Liver (tissue), 9 donors: Measurements from ENCODE around the gene TMEM63B. TPM values are rescaled to one million over a fixed set of nuclear protein-coding genes. Genes with fewer than 3 reads are reported as not detected.

ENCODE experiments used
- DNase-seq: peaks from one replicate; pipeline ENCODE4 v3.0.0-alpha.2; 2017; ENCODE audit warnings: low spot score
- H3K27ac ChIP-seq, 2 donors: one replicate each; pipeline ENCODE4 v1.7.0; 2013; ENCODE audit warnings: inconsistent platforms in 2 of 2, low read length in 2 of 2, control low read depth in 1 of 2, low read depth in 1 of 2, mild to moderate bottlenecking in 1 of 2
- H3K27me3 ChIP-seq, 4 donors: one replicate each; pipeline versions ENCODE4 v1.6.1 to v1.7.0; 2013; ENCODE audit warnings: low read length in 3 of 4, inconsistent platforms in 1 of 4, mild to moderate bottlenecking in 1 of 4, moderate library complexity in 1 of 4; ENCODE audit not compliant: control insufficient read depth in 4 of 4, insufficient read depth in 4 of 4
- H3K36me3 ChIP-seq, 4 donors: one replicate each; pipeline versions ENCODE4 v1.6.1 to v1.7.0; 2013; ENCODE audit warnings: low read length in 3 of 4, mild to moderate bottlenecking in 3 of 4, low read depth in 1 of 4, moderate library complexity in 1 of 4; ENCODE audit not compliant: control insufficient read depth in 4 of 4, insufficient read depth in 3 of 4
- H3K4me1 ChIP-seq, 4 donors: one replicate each; pipeline versions ENCODE4 v1.6.1 to v1.7.0; 2013; ENCODE audit warnings: low read length in 3 of 4, mild to moderate bottlenecking in 3 of 4, moderate library complexity in 1 of 4; ENCODE audit not compliant: control insufficient read depth in 4 of 4, insufficient read depth in 4 of 4
- H3K4me3 ChIP-seq, 3 donors: one replicate each; pipeline versions ENCODE4 v1.6.1 to v1.7.0; 2013; ENCODE audit warnings: low read length in 3 of 3, control low read depth in 1 of 3, low read depth in 1 of 3, mild to moderate bottlenecking in 1 of 3
- H3K9ac ChIP-seq, 2 donors: one replicate each; pipeline ENCODE4 v1.7.0; 2013; ENCODE audit warnings: low read length in 2 of 2, mild to moderate bottlenecking in 2 of 2, moderate library complexity in 2 of 2, control low read depth in 1 of 2, low read depth in 1 of 2
- H3K9me3 ChIP-seq, 4 donors: one replicate each; pipeline versions ENCODE4 v1.6.1 to v1.7.0; 2013; ENCODE audit warnings: low read length in 3 of 4; ENCODE audit not compliant: control insufficient read depth in 4 of 4
- EGR1 ChIP-seq, 2 donors: IDR thresholded peaks; 2 replicates each; pipeline ENCODE4 v1.6.1; 2016 to 2018; ENCODE audit warnings: antibody characterized with exemption in 2 of 2, low read depth in 2 of 2
- FOXA1 ChIP-seq: IDR thresholded peaks from 2 replicates; pipeline ENCODE4 v1.6.1; 2016; ENCODE audit warnings: antibody characterized with exemption
- FOXA2 ChIP-seq: IDR thresholded peaks from 2 replicates; pipeline ENCODE4 v1.6.1; 2016; ENCODE audit warnings: antibody characterized with exemption
- GABPA ChIP-seq, 2 donors: IDR thresholded peaks in 1 of 2; conservative IDR thresholded peaks in 1 of 2; 2 replicates each; pipeline ENCODE4 v1.6.1; 2016; ENCODE audit warnings: antibody characterized with exemption in 2 of 2, mild to moderate bottlenecking in 1 of 2, moderate library complexity in 1 of 2
- HNF4G ChIP-seq: IDR thresholded peaks from 2 replicates; pipeline ENCODE4 v1.6.1; 2016; ENCODE audit warnings: antibody characterized with exemption
- JUND ChIP-seq, 2 donors: IDR thresholded peaks; 2 replicates each; pipeline ENCODE4 v1.6.1; 2016; ENCODE audit warnings: antibody characterized with exemption in 2 of 2
- RXRA ChIP-seq, 2 donors: IDR thresholded peaks; 2 replicates each; pipeline ENCODE4 v1.6.1; 2017 to 2018; ENCODE audit warnings: antibody characterized with exemption in 2 of 2, mild to moderate bottlenecking in 1 of 2
- SP1 ChIP-seq: IDR thresholded peaks from 2 replicates; pipeline ENCODE4 v1.6.1; 2018; ENCODE audit warnings: antibody characterized with exemption, mild to moderate bottlenecking
- WGBS: extraction: QIAGEN DNeasy Blood & Tissue Kit; methylation state at CpG from one replicate; pipeline ENCODE4 v1.1.7; 2013; 5-methylcytosine and 5-hydroxymethylcytosine counted together
- polyA plus RNA-seq, 2 donors: library from polyadenylated mRNA; stranded (reverse) in 1 of 2; unstranded in 1 of 2; fragments of 200-250 nt in 1 of 2; fragments of >200 nt in 1 of 2; fragmentation: Nextera tagmentation in 1 of 2; extraction: Ambion mirVana in 1 of 2; gene quantifications; one replicate each; pipeline versions ENCODE4 v1.2.1 to v1.2.3, GENCODE V29; 2013 to 2015
- total RNA-seq, 2 donors: library from RNA; depleted of rRNA; stranded (reverse); fragments of >200 nt; gene quantifications; one replicate each; pipeline ENCODE4 v1.2.3, GENCODE V29; 2014
- TF ChIP-seq, protein P1 (sequence below): IDR thresholded peaks from 2 replicates; pipeline ENCODE4 v1.6.1; 2016; ENCODE audit warnings: antibody characterized with exemption
- TF ChIP-seq, protein P2 (sequence below): IDR thresholded peaks from 2 replicates; pipeline ENCODE4 v1.6.1; 2016; ENCODE audit warnings: antibody characterized with exemption, mild to moderate bottlenecking
- TF ChIP-seq, protein P3 (sequence below): fragments of 150-350 bp; IDR thresholded peaks from 2 replicates; pipeline ENCODE4 v1.5.1; 2017; ENCODE audit warnings: improper control_type of control experiment, low read depth, low read length; ENCODE audit not compliant: missing input control
- donor health status: healthy.
- donor health status: healthy.
- donor health status: healthy.
- donor health status: healthy.
- donor health status: healthy.

TMEM63B gene
- total and polyA plus RNA-seq, 4 donors: 9.6 to 64.9 (median 37.6) TPM

DNA sequence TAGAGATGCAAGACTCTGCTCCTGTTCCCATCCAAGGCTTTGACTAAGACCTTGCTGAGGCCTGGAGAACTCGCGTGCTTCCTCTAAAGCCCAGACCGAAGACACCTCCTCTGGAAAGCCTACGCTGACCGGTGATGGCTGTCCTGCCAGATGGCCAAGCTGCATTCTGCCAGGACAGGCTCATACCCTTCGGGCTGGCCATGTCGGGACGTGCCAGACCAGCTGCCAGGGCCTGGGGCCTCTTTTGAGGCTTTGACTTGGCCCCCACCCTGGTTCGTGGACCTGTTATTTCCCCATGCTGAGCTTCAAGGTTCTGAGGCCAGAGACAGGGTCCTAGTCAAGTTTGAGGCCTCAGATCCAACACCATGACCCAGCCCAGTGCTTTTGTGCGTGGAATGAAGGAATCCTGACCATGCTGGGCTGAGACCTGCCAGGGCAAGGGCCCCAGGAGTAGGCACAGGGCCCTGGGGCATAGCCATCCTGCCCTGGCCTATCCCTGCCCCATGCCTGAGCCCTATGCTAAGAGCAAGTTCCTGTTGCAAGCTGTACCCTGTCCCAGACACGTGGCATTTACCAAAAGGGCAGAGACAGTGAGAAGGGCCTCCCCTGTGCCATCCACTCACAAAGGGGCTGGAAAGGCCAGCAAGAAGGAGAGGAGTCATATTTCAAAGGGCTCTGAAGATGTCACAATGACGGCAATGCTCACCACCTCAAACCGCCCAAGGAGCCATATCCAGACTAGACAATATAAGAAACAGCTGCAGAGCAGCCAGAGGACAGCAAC is 42.9 kb upstream of the TMEM63B start:
- Histone ChIP-seq H3K4me3 (no peak overlapping the region), H3K36me3 (no peaks in the 10 kb centered on the region), H3K4me1 (peaks cover 3 to 13% (median 8%) of the 10 kb centered on the region in 4 donors), H3K27me3 (no peaks in the 10 kb centered on the region), H3K9ac (no peak overlapping the region), H3K27ac (no peak overlapping the region), H3K9me3 (no peaks in the 10 kb centered on the region)
- TF ChIP-seq, protein P1, sequence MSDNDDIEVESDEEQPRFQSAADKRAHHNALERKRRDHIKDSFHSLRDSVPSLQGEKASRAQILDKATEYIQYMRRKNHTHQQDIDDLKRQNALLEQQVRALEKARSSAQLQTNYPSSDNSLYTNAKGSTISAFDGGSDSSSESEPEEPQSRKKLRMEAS: no peak
- TF ChIP-seq JUND (IDR thresholded peaks at IDR 0.05): no peak
- TF ChIP-seq, protein P2, sequence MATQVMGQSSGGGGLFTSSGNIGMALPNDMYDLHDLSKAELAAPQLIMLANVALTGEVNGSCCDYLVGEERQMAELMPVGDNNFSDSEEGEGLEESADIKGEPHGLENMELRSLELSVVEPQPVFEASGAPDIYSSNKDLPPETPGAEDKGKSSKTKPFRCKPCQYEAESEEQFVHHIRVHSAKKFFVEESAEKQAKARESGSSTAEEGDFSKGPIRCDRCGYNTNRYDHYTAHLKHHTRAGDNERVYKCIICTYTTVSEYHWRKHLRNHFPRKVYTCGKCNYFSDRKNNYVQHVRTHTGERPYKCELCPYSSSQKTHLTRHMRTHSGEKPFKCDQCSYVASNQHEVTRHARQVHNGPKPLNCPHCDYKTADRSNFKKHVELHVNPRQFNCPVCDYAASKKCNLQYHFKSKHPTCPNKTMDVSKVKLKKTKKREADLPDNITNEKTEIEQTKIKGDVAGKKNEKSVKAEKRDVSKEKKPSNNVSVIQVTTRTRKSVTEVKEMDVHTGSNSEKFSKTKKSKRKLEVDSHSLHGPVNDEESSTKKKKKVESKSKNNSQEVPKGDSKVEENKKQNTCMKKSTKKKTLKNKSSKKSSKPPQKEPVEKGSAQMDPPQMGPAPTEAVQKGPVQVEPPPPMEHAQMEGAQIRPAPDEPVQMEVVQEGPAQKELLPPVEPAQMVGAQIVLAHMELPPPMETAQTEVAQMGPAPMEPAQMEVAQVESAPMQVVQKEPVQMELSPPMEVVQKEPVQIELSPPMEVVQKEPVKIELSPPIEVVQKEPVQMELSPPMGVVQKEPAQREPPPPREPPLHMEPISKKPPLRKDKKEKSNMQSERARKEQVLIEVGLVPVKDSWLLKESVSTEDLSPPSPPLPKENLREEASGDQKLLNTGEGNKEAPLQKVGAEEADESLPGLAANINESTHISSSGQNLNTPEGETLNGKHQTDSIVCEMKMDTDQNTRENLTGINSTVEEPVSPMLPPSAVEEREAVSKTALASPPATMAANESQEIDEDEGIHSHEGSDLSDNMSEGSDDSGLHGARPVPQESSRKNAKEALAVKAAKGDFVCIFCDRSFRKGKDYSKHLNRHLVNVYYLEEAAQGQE: no peak
- no peak for TF ChIP-seq GABPA (IDR thresholded peaks at IDR 0.05 in 1 of 2, conservative IDR thresholded peaks at IDR 0.05 in 1 of 2)
- TF ChIP-seq FOXA2: no peak
- no peak for TF ChIP-seq HNF4G
- TF ChIP-seq RXRA (IDR thresholded peaks at IDR 0.05): no peak
- no peak for TF ChIP-seq SP1
- DNase-seq: no peak
- WGBS: 93% methylated on average over 13 of the region's 13 CpGs

DNA sequence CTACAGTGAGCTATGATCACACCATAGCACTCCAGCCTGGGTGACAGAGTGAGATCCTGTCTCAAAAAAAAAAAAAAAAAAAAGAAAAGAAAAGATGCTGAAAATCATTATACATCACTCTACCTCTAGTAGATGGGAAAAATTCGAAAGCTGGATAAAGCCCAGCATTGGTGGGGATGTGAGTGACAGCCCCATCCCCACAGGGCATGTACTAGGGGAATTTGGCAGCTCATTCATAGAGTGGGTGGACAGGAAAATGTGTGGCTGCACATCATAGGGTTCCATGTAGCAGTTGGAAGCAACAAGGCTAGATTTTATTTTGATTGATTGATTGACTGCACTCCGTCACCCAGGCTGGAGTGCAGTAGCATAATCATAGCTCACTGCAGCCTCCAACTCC is 42.1 kb upstream of the TMEM63B start:
- DNase-seq: no peak
- H3K27me3 ChIP-seq: no peaks in the 10 kb centered on the region
- H3K9ac ChIP-seq: no peak overlapping the region
- TF ChIP-seq, protein P1: no peak
- TF ChIP-seq EGR1 (IDR thresholded peaks at IDR 0.05; ENCODE audit: low read depth in 2 of 2) (no peak), FOXA1 (no peak), SP1 (no peak), RXRA (IDR thresholded peaks at IDR 0.05) (no peak), FOXA2 (no peak), GABPA (IDR thresholded peaks at IDR 0.05 in 1 of 2, conservative IDR thresholded peaks at IDR 0.05 in 1 of 2) (no peak)
- TF ChIP-seq, protein P3, sequence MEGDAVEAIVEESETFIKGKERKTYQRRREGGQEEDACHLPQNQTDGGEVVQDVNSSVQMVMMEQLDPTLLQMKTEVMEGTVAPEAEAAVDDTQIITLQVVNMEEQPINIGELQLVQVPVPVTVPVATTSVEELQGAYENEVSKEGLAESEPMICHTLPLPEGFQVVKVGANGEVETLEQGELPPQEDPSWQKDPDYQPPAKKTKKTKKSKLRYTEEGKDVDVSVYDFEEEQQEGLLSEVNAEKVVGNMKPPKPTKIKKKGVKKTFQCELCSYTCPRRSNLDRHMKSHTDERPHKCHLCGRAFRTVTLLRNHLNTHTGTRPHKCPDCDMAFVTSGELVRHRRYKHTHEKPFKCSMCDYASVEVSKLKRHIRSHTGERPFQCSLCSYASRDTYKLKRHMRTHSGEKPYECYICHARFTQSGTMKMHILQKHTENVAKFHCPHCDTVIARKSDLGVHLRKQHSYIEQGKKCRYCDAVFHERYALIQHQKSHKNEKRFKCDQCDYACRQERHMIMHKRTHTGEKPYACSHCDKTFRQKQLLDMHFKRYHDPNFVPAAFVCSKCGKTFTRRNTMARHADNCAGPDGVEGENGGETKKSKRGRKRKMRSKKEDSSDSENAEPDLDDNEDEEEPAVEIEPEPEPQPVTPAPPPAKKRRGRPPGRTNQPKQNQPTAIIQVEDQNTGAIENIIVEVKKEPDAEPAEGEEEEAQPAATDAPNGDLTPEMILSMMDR: no peak
- TF ChIP-seq, protein P2: no peak
- H3K4me1 ChIP-seq: peaks cover 3 to 13% (median 8%) of the 10 kb centered on the region in 4 donors
- WGBS: 87% methylated on average over 2 of the region's 2 CpGs
- H3K36me3 ChIP-seq: no peaks in the 10 kb centered on the region
- H3K9me3 ChIP-seq: no peaks in the 10 kb centered on the region
- H3K27ac ChIP-seq: no peak overlapping the region
- H3K4me3 ChIP-seq: no peak overlapping the region
